ENCODE measurements around the gene CDK14. TPM values are rescaled to one million over a fixed set of nuclear protein-coding genes. Genes with fewer than 3 reads are reported as not detected.
"Not testable (repeated sequence)": the region's sequence is repeated elsewhere in the genome, so short reads cannot be mapped to it uniquely, and the experiment has no call there.

The CDK14 gene
- total RNA-seq, 2 donors from 2014 or later, result 10.8 to 14.6 TPM

GRCh38 chr7:90789736-90790306 is 193.7 kb downstream of the CDK14 start:
- no peaks in the 10 kb centered on the region for H3K27me3 ChIP-seq (replicated peaks; ENCODE audit: insufficient read depth)
- no peaks in the 10 kb centered on the region for H3K36me3 ChIP-seq
- ATAC-seq (ENCODE audit: insufficient number of reproducible peaks, low FRiP score, low read depth), result no peak

GRCh38 chr7:90791596-90791995 is 195.5 kb downstream of the CDK14 start:
- Histone ChIP-seq H3K4me3 (no peak overlapping the region), H3K4me1 (ENCODE audit: control insufficient read depth in 1 of 2, low read depth in 2 of 2) (no peaks in the 10 kb centered on the region), H3K9me3 (peaks cover 6% of the 10 kb centered on the region), H3K27me3 (replicated peaks; ENCODE audit: insufficient read depth) (no peaks in the 10 kb centered on the region), H3K27ac (no peak overlapping the region), H3K36me3 (no peaks in the 10 kb centered on the region)
- DNase-seq (ENCODE audit: low spot score) (no peak), ATAC-seq (ENCODE audit: insufficient number of reproducible peaks, low FRiP score, low read depth) (no peak)
- TF ChIP-seq CTCF (IDR thresholded peaks at IDR 0.05), result no peak

More at GRCh38 chr7:90789736-90790306, 193.7 kb downstream of the CDK14 start:
- H3K4me1 ChIP-seq (ENCODE audit: control insufficient read depth in 1 of 2, low read depth in 2 of 2), result no peaks in the 10 kb centered on the region
- no peak overlapping the region for H3K4me3 ChIP-seq
- no peak for DNase-seq (ENCODE audit: low spot score)
- no peak overlapping the region for H3K27ac ChIP-seq
- no peak for TF ChIP-seq CTCF (IDR thresholded peaks at IDR 0.05)
- peaks cover 6% of the 10 kb centered on the region for H3K9me3 ChIP-seq

- no peak for DNase-seq (ENCODE audit: low spot score)
- Histone ChIP-seq H3K4me3 (no peak overlapping the region), H3K27ac (no peak overlapping the region), H3K4me1 (ENCODE audit: control insufficient read depth in 1 of 2, low read depth in 2 of 2) (no peaks in the 10 kb centered on the region), H3K27me3 (replicated peaks; ENCODE audit: insufficient read depth) (no peaks in the 10 kb centered on the region), H3K36me3 (no peaks in the 10 kb centered on the region), H3K9me3 (peaks cover 6% of the 10 kb centered on the region)
- ATAC-seq (ENCODE audit: insufficient number of reproducible peaks, low FRiP score, low read depth), result no peak
- no peak for TF ChIP-seq CTCF (IDR thresholded peaks at IDR 0.05)
Measured at GRCh38 chr7:90792301-90792700, 196.2 kb downstream of the CDK14 start.

- not testable (repeated sequence) for H3K4me1 ChIP-seq (ENCODE audit: control insufficient read depth in 1 of 2, low read depth in 2 of 2); ATAC-seq (ENCODE audit: insufficient number of reproducible peaks, low FRiP score, low read depth); H3K4me3 ChIP-seq; H3K9me3 ChIP-seq; H3K27me3 ChIP-seq (replicated peaks; ENCODE audit: insufficient read depth); H3K36me3 ChIP-seq; H3K27ac ChIP-seq; DNase-seq (ENCODE audit: low spot score)
Measured at GRCh38 chr7:90794234-90794633, 198.1 kb downstream of the CDK14 start.

- H3K9me3 ChIP-seq, result peaks cover 6% of the 10 kb centered on the region
- no peaks in the 10 kb centered on the region for H3K4me1 ChIP-seq (ENCODE audit: control insufficient read depth in 1 of 2, low read depth in 2 of 2)
- ATAC-seq (ENCODE audit: insufficient number of reproducible peaks, low FRiP score, low read depth) (no peak), DNase-seq (ENCODE audit: low spot score) (no peak)
- H3K27ac ChIP-seq, result no peak overlapping the region
- no peaks in the 10 kb centered on the region for H3K27me3 ChIP-seq (replicated peaks; ENCODE audit: insufficient read depth)
- H3K36me3 ChIP-seq, result no peaks in the 10 kb centered on the region
- TF ChIP-seq CTCF (IDR thresholded peaks at IDR 0.05), result no peak
- no peak overlapping the region for H3K4me3 ChIP-seq
Measured at GRCh38 chr7:90797596-90797995, 201.5 kb downstream of the CDK14 start.

GRCh38 chr7:90804370-90804769 is 208.2 kb downstream of the CDK14 start:
- H3K27ac ChIP-seq, result no peak overlapping the region
- no peak for TF ChIP-seq CTCF (IDR thresholded peaks at IDR 0.05)
- H3K9me3 ChIP-seq, result no peaks in the 10 kb centered on the region
- no peaks in the 10 kb centered on the region for H3K27me3 ChIP-seq (replicated peaks; ENCODE audit: insufficient read depth)
- DNase-seq (ENCODE audit: low spot score) (no peak), ATAC-seq (ENCODE audit: insufficient number of reproducible peaks, low FRiP score, low read depth) (no peak)
- H3K36me3 ChIP-seq, result no peaks in the 10 kb centered on the region
- H3K4me1 ChIP-seq (ENCODE audit: control insufficient read depth in 1 of 2, low read depth in 2 of 2), result peaks cover 0 to 5% of the 10 kb centered on the region in 2 donors
- no peak overlapping the region for H3K4me3 ChIP-seq

- H3K27ac ChIP-seq; H3K4me3 ChIP-seq; H3K9me3 ChIP-seq; H3K27me3 ChIP-seq (replicated peaks; ENCODE audit: insufficient read depth); ATAC-seq (ENCODE audit: insufficient number of reproducible peaks, low FRiP score, low read depth); H3K36me3 ChIP-seq; DNase-seq (ENCODE audit: low spot score): not testable (repeated sequence)
- peaks cover 0 to 15% of the 10 kb centered on the region in 2 donors for H3K4me1 ChIP-seq (ENCODE audit: control insufficient read depth in 1 of 2, low read depth in 2 of 2)
Measured at GRCh38 chr7:90815552-90815951, 219.4 kb downstream of the CDK14 start.

Data from thoracic aorta (tissue), 2 donors.